ENCODE data around the gene TAAR8. TPM values are rescaled to one million over a fixed set of nuclear protein-coding genes. Genes with fewer than 3 reads are reported as not detected.

The TAAR8 gene
- total RNA-seq, 1 donor from 2014 or later: not detected

DNA sequence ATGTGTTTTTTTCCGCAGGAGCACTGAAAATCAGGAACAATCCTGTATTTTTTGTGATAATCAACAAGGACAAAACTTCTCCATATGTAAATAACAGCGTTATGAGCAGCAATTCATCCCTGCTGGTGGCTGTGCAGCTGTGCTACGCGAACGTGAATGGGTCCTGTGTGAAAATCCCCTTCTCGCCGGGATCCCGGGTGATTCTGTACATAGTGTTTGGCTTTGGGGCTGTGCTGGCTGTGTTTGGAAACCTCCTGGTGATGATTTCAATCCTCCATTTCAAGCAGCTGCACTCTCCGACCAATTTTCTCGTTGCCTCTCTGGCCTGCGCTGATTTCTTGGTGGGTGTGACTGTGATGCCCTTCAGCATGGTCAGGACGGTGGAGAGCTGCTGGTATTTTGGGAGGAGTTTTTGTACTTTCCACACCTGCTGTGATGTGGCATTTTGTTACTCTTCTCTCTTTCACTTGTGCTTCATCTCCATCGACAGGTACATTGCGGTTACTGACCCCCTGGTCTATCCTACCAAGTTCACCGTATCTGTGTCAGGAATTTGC lies 17.8 kb downstream of the TAAR8 start, which contains the start of gene TAAR6:
TSS of gene TAAR6 (plus strand) at position 102 of the 557 bp plus-strand sequence. CDS start at position 102, 0 bp downstream.
- TF ChIP-seq, protein P1, sequence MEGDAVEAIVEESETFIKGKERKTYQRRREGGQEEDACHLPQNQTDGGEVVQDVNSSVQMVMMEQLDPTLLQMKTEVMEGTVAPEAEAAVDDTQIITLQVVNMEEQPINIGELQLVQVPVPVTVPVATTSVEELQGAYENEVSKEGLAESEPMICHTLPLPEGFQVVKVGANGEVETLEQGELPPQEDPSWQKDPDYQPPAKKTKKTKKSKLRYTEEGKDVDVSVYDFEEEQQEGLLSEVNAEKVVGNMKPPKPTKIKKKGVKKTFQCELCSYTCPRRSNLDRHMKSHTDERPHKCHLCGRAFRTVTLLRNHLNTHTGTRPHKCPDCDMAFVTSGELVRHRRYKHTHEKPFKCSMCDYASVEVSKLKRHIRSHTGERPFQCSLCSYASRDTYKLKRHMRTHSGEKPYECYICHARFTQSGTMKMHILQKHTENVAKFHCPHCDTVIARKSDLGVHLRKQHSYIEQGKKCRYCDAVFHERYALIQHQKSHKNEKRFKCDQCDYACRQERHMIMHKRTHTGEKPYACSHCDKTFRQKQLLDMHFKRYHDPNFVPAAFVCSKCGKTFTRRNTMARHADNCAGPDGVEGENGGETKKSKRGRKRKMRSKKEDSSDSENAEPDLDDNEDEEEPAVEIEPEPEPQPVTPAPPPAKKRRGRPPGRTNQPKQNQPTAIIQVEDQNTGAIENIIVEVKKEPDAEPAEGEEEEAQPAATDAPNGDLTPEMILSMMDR (IDR thresholded peaks at IDR 0.05; ENCODE audit: insufficient read depth, low read length, poor library complexity, severe bottlenecking): no peak
- Histone ChIP-seq H3K27me3 (ENCODE audit: control insufficient read depth, insufficient read depth, low read length) (no peaks in the 10 kb centered on the region), H3K4me3 (ENCODE audit: low read depth, low read length) (no peak within 1 kb of the TSS), H3K36me3 (ENCODE audit: control insufficient read depth, insufficient read depth, low read length) (no peaks in the 10 kb centered on the region)
- no peak for DNase-seq (ENCODE audit: low read depth)

DNA sequence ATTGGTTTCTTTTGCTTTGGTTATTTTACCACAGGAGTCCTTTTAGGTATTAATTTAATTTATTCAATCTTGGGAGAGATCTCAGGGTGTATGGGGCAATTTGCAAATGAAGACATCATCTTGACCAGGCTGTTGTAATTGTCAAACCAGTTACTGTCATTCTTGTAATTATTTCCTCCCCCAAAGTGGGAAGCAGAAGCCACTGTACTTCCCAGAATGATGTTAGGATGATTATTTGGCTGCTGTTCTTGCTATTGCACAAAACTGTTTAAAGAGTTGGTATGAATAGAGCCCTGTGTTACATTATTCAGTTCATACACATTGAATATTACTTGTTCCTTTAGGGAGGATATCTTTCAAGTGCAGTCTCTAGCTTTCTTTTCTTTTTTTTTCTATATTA lies 19.3 kb downstream of the TAAR8 start:
- DNase-seq (ENCODE audit: low read depth): no peak
- TF ChIP-seq, protein P1 (IDR thresholded peaks at IDR 0.05; ENCODE audit: insufficient read depth, low read length, poor library complexity, severe bottlenecking): no peak
- H3K27me3 ChIP-seq (ENCODE audit: control insufficient read depth, insufficient read depth, low read length): no peaks in the 10 kb centered on the region

DNA sequence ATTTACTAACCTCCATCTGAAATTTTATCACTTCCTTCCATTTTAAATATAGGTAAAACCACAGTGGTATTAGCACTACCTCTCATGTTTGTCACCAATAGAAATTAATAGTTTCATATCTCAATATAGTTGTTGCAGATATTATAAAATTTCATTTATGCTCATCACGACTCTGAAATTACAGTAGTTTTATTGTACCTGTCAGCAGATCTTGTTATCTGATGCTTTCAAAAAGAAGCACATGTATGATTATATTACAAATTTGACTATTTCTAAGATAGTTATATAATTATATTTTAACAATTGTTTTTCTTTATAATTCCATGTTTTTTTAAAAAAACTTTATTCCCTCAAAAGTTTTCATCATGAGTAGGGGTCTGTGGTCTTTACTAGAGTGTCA lies 32.2 kb downstream of the TAAR8 start:
- no peak for DNase-seq (ENCODE audit: low read depth)
- H3K36me3 ChIP-seq (ENCODE audit: control insufficient read depth, insufficient read depth, low read length): no peaks in the 10 kb centered on the region
- no peak overlapping the region for H3K4me3 ChIP-seq (ENCODE audit: low read depth, low read length)
- TF ChIP-seq, protein P1 (IDR thresholded peaks at IDR 0.05; ENCODE audit: insufficient read depth, low read length, poor library complexity, severe bottlenecking): no peak
- no peaks in the 10 kb centered on the region for H3K27me3 ChIP-seq (ENCODE audit: control insufficient read depth, insufficient read depth, low read length)

More for the DNA sequence above, 19.3 kb downstream of the TAAR8 start:
- Histone ChIP-seq H3K4me3 (ENCODE audit: low read depth, low read length) (no peak overlapping the region), H3K36me3 (ENCODE audit: control insufficient read depth, insufficient read depth, low read length) (no peaks in the 10 kb centered on the region)

DNA sequence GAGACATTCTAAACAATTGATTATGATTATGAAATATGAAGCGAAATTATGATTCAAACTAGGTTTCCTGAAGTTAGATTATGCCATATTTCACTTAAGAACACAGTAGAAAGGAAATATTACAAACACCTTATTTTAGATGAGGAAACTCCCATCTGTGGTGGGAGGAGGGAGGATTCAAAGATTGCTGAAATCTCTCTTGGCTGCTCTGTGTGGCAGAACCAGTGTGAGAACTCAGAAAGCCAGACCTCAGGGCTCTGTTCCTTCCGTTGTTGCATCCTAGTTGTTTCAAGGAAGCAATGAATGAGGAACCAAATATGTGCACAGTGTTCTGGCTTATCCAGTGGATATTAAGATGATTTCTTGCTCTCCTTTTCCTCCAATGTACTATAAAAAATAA lies 35.0 kb downstream of the TAAR8 start:
- no peaks in the 10 kb centered on the region for H3K36me3 ChIP-seq (ENCODE audit: control insufficient read depth, insufficient read depth, low read length)
- TF ChIP-seq, protein P1 (IDR thresholded peaks at IDR 0.05; ENCODE audit: insufficient read depth, low read length, poor library complexity, severe bottlenecking): no peak
- no peak overlapping the region for H3K4me3 ChIP-seq (ENCODE audit: low read depth, low read length)
- DNase-seq (ENCODE audit: low read depth): no peak
- H3K27me3 ChIP-seq (ENCODE audit: control insufficient read depth, insufficient read depth, low read length): no peaks in the 10 kb centered on the region

DNA sequence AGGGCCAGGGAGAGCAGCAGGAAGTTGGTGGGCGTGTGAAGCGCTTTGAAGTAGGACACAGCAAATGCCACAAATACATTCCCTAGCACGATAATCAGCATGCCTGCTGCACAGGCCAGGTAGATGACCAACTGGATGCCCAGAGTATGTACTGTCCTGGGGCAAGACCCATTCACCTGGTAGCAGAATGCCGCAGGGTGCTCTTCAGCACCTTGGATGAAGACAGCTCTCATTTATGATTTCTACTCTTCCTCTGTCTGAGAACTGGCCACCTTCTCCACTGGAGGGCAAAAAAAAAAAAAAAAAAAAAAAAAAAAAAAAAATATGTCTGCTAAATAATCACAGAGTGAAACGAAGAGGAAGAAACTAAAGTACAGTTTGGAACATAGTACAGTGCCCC lies 37.0 kb downstream of the TAAR8 start, which contains the start of gene TAAR5:
TSS of gene TAAR5 (minus strand) at position 288 of the 400 bp plus-strand sequence. CDS start at position 233, 55 bp downstream.
- Histone ChIP-seq H3K36me3 (ENCODE audit: control insufficient read depth, insufficient read depth, low read length) (no peaks in the 10 kb centered on the region), H3K4me3 (ENCODE audit: low read depth, low read length) (no peak within 1 kb of the TSS), H3K27me3 (ENCODE audit: control insufficient read depth, insufficient read depth, low read length) (no peaks in the 10 kb centered on the region)
- no peak for DNase-seq (ENCODE audit: low read depth)
- TF ChIP-seq, protein P1 (IDR thresholded peaks at IDR 0.05; ENCODE audit: insufficient read depth, low read length, poor library complexity, severe bottlenecking): no peak

DNA sequence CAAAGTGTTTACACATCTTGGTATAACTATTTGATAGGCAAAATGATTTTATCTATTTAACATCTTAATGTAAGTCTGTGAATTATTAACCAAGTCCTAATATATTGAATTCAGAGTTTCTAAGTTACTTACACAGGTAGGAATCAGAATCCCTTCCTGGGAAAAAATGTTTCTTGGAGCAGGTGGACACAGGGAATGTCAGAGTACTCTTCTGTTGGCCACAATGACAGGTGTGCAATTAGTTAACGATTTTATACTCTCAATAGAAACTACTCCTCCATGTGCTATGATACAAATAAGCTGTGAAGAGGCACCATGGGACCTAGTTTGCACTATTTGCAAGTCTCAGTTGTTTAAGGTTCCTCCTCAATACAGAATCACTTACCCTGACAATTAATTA lies 37.9 kb downstream of the TAAR8 start:
- no peaks in the 10 kb centered on the region for H3K36me3 ChIP-seq (ENCODE audit: control insufficient read depth, insufficient read depth, low read length)
- H3K27me3 ChIP-seq (ENCODE audit: control insufficient read depth, insufficient read depth, low read length): no peaks in the 10 kb centered on the region
- H3K4me3 ChIP-seq (ENCODE audit: low read depth, low read length): no peak overlapping the region
- TF ChIP-seq, protein P1 (IDR thresholded peaks at IDR 0.05; ENCODE audit: insufficient read depth, low read length, poor library complexity, severe bottlenecking): no peak
- DNase-seq (ENCODE audit: low read depth): no peak
